HG03558 (cell line): ENCODE results near the gene SIK3.

Experiments used
- ATAC-seq: cut with Tn5 transposase; IDR thresholded peaks from one replicate; pipeline ENCODE4 v1.9.1; 2021; ENCODE audit warnings: moderate number of reproducible peaks; ENCODE audit not compliant: unreplicated experiment; ENCODE audit errors: extremely low read depth

Gene SIK3

GRCh38 chr11:117083011-117083935 is 15.0 kb downstream of the SIK3 start:
- no peak for ATAC-seq

GRCh38 chr11:117081908-117082307 is 16.3 kb downstream of the SIK3 start:
- no peak for ATAC-seq

- ATAC-seq = no peak
Measured at GRCh38 chr11:117080370-117080769, 17.9 kb downstream of the SIK3 start.

- no peak for ATAC-seq
Measured at GRCh38 chr11:117076941-117077691, 21.1 kb downstream of the SIK3 start.

- ATAC-seq = no peak
Measured at GRCh38 chr11:117075186-117075585, 23.0 kb downstream of the SIK3 start.

- ATAC-seq = no peak
Measured at GRCh38 chr11:117074119-117074518, 24.1 kb downstream of the SIK3 start.

GRCh38 chr11:117073539-117073938 is 24.7 kb downstream of the SIK3 start:
- no peak for ATAC-seq

GRCh38 chr11:117072517-117073461 is 25.4 kb downstream of the SIK3 start:
- no peak for ATAC-seq

GRCh38 chr11:117071344-117071787 is 26.9 kb downstream of the SIK3 start:
- ATAC-seq = no peak

- ATAC-seq = no peak
Measured at GRCh38 chr11:117070016-117070415, 28.2 kb downstream of the SIK3 start.

- ATAC-seq = no peak
Measured at GRCh38 chr11:117068303-117068860, 29.8 kb downstream of the SIK3 start.

- no peak for ATAC-seq
Measured at GRCh38 chr11:117066959-117067358, 31.3 kb downstream of the SIK3 start.

GRCh38 chr11:117064275-117064674 is 34.0 kb downstream of the SIK3 start:
- no peak for ATAC-seq

GRCh38 chr11:117062498-117062897 is 35.7 kb downstream of the SIK3 start:
- no peak for ATAC-seq

GRCh38 chr11:117061256-117061655 is 37.0 kb downstream of the SIK3 start:
- ATAC-seq = no peak

GRCh38 chr11:117059611-117060148 is 38.5 kb downstream of the SIK3 start:
- no peak for ATAC-seq

- no peak for ATAC-seq
Measured at GRCh38 chr11:117058761-117059261, 39.4 kb downstream of the SIK3 start.

GRCh38 chr11:117057727-117058126 is 40.5 kb downstream of the SIK3 start:
- ATAC-seq = no peak

GRCh38 chr11:117057317-117057716 is 40.9 kb downstream of the SIK3 start:
- ATAC-seq = no peak
